IMR-90 (cell line): ENCODE results near the gene TBC1D4.

Source experiments
- BHLHE40 ChIP-seq: fragments of 150-350 bp; IDR thresholded peaks from 2 replicates; pipeline ENCODE4 v1.6.1; 2016; ENCODE audit warnings: mild to moderate bottlenecking, low read depth, low read length
- CEBPB ChIP-seq: IDR thresholded peaks from 2 replicates; pipeline ENCODE4 v1.6.1; 2012; ENCODE audit warnings: low read depth, low read length, improper control_type of control experiment
- CHD1 ChIP-seq: IDR thresholded peaks from 2 replicates; pipeline ENCODE4 v1.6.1; 2012; ENCODE audit warnings: low read depth, low read length, improper control_type of control experiment
- ELK1 ChIP-seq: fragments of 150-350 bp; IDR thresholded peaks from 2 replicates; pipeline ENCODE4 v1.6.1; 2016; ENCODE audit warnings: low read depth, mild to moderate bottlenecking, low read length, moderate library complexity, borderline replicate concordance
- FOS ChIP-seq: fragments of 150-350 bp; IDR thresholded peaks from 2 replicates; pipeline ENCODE4 v1.6.1; 2016; ENCODE audit warnings: low read depth, low read length
- MAFK ChIP-seq: IDR thresholded peaks from 2 replicates; pipeline ENCODE4 v1.6.1; 2012; ENCODE audit warnings: low read depth, low read length, improper control_type of control experiment
- MXI1 ChIP-seq: IDR thresholded peaks from 2 replicates; pipeline ENCODE4 v1.6.1; 2012; ENCODE audit warnings: low read depth, mild to moderate bottlenecking, low read length, moderate library complexity, borderline replicate concordance
- POLR2A ChIP-seq: IDR thresholded peaks from 2 replicates; pipeline ENCODE4 v1.6.1; 2012; ENCODE audit warnings: mild to moderate bottlenecking, low read depth, low read length
- RAD21 ChIP-seq: IDR thresholded peaks from 2 replicates; pipeline ENCODE4 v1.6.1; 2012; ENCODE audit warnings: low read length, improper control_type of control experiment
- RCOR1 ChIP-seq: IDR thresholded peaks from 2 replicates; pipeline ENCODE4 v1.6.1; 2012; ENCODE audit warnings: mild to moderate bottlenecking, low read length, improper control_type of control experiment; ENCODE audit not compliant: insufficient replicate concordance
- RFX5 ChIP-seq: IDR thresholded peaks from 2 replicates; pipeline ENCODE4 v1.8.0; 2012; ENCODE audit warnings: low read depth, mild to moderate bottlenecking, low read length, moderate library complexity
- SMC3 ChIP-seq: fragments of 150-350 bp; IDR thresholded peaks from 2 replicates; pipeline ENCODE4 v1.6.1; 2016; ENCODE audit warnings: low read depth, mild to moderate bottlenecking, antibody characterized with exemption, low read length, moderate library complexity
- USF2 ChIP-seq: fragments of 150-350 bp; IDR thresholded peaks from 2 replicates; pipeline ENCODE4 v1.6.1; 2017; ENCODE audit warnings: mild to moderate bottlenecking, antibody characterized with exemption, low read length, low read depth
- TF ChIP-seq, protein P1 (sequence below): conservative IDR thresholded peaks from 2 replicates; pipeline ENCODE4 v1.5.1; 2012; ENCODE audit warnings: mild to moderate bottlenecking, low read depth, low read length, improper control_type of control experiment

DNA sequence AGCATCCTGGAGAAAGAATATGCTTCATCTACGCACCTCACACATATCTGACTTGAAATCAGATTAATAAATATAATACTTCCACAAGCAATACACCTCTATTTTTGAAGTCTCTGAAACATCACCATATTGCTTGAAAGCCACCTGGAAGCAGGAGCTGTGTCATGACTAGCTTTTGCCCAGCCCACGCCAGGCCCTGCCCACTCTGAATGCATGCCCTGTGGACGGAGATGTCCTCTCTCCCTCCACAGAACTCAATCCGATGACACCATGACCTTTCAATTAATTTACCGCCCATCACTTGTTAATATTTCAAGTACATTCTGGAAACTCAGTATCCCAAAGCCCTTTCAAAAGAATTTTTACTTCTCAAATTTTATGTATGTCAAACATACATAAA is 108.0 kb downstream of the TBC1D4 start:
- TF ChIP-seq POLR2A (no peak), RFX5 (no peak), RAD21 (no peak), ELK1 (no peak), MXI1 (no peak), BHLHE40 (no peak), USF2 (no peak), CHD1 (no peak), MAFK (no peak), SMC3 (no peak), RCOR1 (no peak), CEBPB (no peak), FOS (no peak)
- TF ChIP-seq, protein P1, sequence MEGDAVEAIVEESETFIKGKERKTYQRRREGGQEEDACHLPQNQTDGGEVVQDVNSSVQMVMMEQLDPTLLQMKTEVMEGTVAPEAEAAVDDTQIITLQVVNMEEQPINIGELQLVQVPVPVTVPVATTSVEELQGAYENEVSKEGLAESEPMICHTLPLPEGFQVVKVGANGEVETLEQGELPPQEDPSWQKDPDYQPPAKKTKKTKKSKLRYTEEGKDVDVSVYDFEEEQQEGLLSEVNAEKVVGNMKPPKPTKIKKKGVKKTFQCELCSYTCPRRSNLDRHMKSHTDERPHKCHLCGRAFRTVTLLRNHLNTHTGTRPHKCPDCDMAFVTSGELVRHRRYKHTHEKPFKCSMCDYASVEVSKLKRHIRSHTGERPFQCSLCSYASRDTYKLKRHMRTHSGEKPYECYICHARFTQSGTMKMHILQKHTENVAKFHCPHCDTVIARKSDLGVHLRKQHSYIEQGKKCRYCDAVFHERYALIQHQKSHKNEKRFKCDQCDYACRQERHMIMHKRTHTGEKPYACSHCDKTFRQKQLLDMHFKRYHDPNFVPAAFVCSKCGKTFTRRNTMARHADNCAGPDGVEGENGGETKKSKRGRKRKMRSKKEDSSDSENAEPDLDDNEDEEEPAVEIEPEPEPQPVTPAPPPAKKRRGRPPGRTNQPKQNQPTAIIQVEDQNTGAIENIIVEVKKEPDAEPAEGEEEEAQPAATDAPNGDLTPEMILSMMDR, result no peak
